ENCODE data around the gene SLC38A10.

Gene SLC38A10

GRCh38 chr17:81295676-81296381 lies 722 bp upstream of the SLC38A10 start:
- FAIRE-seq = no peak

GRCh38 chr17:81294512-81295030 lies 536 bp downstream of the SLC38A10 start:
- FAIRE-seq = no peak

GRCh38 chr17:81292450-81292849 lies 2.7 kb downstream of the SLC38A10 start:
- FAIRE-seq = no peak

GRCh38 chr17:81291662-81292061 lies 3.4 kb downstream of the SLC38A10 start:
- no peak for FAIRE-seq

- FAIRE-seq = no peak
Measured at GRCh38 chr17:81290230-81290629, 4.9 kb downstream of the SLC38A10 start.

GRCh38 chr17:81289627-81290026 lies 5.5 kb downstream of the SLC38A10 start:
- FAIRE-seq = no peak

GRCh38 chr17:81288715-81289114 lies 6.4 kb downstream of the SLC38A10 start:
- FAIRE-seq = no peak

- FAIRE-seq = no peak
Measured at GRCh38 chr17:81287741-81288430, 7.2 kb downstream of the SLC38A10 start.

GRCh38 chr17:81287152-81287551 lies 8.0 kb downstream of the SLC38A10 start:
- FAIRE-seq = no peak

- no peak for FAIRE-seq
Measured at GRCh38 chr17:81286491-81287145, 8.5 kb downstream of the SLC38A10 start.

- no peak for FAIRE-seq
Measured at GRCh38 chr17:81285894-81286293, 9.2 kb downstream of the SLC38A10 start.

- FAIRE-seq = no peak
Measured at GRCh38 chr17:81285179-81285878, 9.8 kb downstream of the SLC38A10 start.

GRCh38 chr17:81282876-81283275 lies 12.2 kb downstream of the SLC38A10 start:
- FAIRE-seq = no peak

- FAIRE-seq = no peak
Measured at GRCh38 chr17:81282141-81282540, 13.0 kb downstream of the SLC38A10 start.

- FAIRE-seq = no peak
Measured at GRCh38 chr17:81280571-81280970, 14.5 kb downstream of the SLC38A10 start.

- no peak for FAIRE-seq
Measured at GRCh38 chr17:81279278-81280275, 15.5 kb downstream of the SLC38A10 start.

- no peak for FAIRE-seq
Measured at GRCh38 chr17:81278831-81279230, 16.3 kb downstream of the SLC38A10 start.

- no peak for FAIRE-seq
Measured at GRCh38 chr17:81277946-81278693, 17.0 kb downstream of the SLC38A10 start.

- FAIRE-seq = no peak
Measured at GRCh38 chr17:81277421-81277820, 17.7 kb downstream of the SLC38A10 start.

GRCh38 chr17:81276781-81277180 lies 18.3 kb downstream of the SLC38A10 start:
- no peak for FAIRE-seq

- no peak for FAIRE-seq
Measured at GRCh38 chr17:81274471-81274855, 20.6 kb downstream of the SLC38A10 start.
